HG03575 (cell line): Measurements from ENCODE around the gene NIPA2.

ENCODE experiments used
- ATAC-seq: cut with Tn5 transposase; IDR thresholded peaks from one replicate; pipeline ENCODE4 v1.9.1; 2021; ENCODE audit not compliant: unreplicated experiment, insufficient number of reproducible peaks, low FRiP score; ENCODE audit errors: extremely low read depth

The NIPA2 gene

DNA sequence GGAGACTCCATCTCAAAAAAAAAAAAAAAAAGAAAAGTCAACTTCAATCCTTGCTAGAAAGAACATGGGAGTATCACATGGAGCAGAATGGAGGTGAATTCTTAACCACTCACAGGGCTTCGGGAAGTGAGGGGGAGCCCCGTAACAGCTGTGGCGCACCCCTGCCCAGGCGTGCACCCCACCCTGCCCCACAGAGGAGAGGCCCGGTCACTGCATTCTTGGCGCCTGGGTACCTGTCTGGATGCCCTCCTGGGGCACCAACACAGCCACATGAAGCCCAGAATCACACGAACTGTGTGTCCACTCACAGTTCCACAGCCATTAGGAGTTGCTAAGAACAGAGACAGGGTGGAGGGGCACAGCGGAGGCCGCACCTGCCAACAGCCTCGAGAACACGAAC lies 51.8 kb downstream of the NIPA2 start:
- no peak for ATAC-seq

GRCh38 chr15:22891426-22892210 lies 53.2 kb downstream of the NIPA2 start:
- no peak for ATAC-seq

- ATAC-seq, result no peak
Observed at GRCh38 chr15:22892333-22892732, 53.9 kb downstream of the NIPA2 start.

- no peak for ATAC-seq
Observed at GRCh38 chr15:22893081-22893480, 54.6 kb downstream of the NIPA2 start.

GRCh38 chr15:22893881-22894280 lies 55.4 kb downstream of the NIPA2 start:
- no peak for ATAC-seq

GRCh38 chr15:22895465-22896190 lies 57.2 kb downstream of the NIPA2 start:
- ATAC-seq, result no peak

DNA sequence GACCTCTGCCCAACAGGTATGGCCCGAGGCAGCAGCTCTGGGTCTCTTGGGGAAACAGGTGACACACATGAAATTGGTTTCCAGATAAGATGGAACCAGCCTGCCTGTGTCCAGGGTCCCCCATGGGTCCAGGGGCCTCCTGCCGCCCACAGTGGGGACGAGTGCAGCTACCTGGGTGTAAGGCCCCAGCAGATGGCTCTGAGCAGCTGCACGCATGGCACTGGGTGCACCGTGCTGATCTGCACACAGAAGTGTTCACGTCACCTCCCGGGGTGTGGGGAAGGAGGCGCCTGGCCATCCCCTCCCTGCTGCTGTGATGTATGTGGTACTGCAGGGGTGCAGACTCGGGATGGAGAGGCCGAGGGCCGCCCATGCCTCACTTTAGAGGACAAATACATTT lies 63.6 kb downstream of the NIPA2 start:
- no peak for ATAC-seq

DNA sequence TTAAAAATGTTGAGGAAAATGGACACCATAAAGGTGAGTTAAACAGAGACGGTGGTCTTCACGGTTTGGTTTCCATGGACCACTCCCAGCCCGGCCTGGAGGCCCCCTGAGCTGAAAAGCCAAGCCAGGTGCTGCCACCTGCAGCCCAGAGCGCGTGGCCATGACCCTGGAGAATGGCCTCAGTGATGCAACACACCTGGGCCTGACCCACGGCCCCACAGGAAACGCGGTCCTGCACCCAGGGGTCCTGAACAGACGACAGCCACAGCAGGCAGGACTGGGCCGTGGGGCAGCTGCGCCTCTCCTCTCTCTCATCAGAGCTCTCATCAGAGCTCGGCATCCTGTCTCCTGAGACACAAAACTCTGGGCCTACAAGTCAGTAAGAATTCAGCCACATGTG lies 64.1 kb downstream of the NIPA2 start:
- no peak for ATAC-seq

- no peak for ATAC-seq
Observed at GRCh38 chr15:22902981-22903380, 64.5 kb downstream of the NIPA2 start.

DNA sequence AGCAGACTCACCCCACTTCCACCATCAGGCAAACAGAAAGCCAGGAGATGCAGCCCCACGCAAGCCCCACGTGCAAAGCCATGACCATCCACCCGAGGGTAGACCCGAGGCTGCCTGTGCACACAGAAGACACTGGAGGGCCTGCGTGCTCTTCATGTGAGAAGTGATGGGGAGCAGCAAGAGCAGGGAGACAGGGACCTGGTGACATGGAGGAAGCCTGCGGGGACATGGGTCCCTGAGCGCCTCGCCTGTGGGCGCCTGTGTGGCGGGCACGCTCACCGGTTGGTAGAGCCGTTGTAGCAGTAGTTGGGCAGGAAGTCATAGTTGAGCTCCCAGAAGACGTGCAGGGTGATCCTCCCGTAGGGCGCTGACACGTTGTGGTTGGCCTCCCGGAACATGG lies 65.0 kb downstream of the NIPA2 start:
- ATAC-seq, result no peak

DNA sequence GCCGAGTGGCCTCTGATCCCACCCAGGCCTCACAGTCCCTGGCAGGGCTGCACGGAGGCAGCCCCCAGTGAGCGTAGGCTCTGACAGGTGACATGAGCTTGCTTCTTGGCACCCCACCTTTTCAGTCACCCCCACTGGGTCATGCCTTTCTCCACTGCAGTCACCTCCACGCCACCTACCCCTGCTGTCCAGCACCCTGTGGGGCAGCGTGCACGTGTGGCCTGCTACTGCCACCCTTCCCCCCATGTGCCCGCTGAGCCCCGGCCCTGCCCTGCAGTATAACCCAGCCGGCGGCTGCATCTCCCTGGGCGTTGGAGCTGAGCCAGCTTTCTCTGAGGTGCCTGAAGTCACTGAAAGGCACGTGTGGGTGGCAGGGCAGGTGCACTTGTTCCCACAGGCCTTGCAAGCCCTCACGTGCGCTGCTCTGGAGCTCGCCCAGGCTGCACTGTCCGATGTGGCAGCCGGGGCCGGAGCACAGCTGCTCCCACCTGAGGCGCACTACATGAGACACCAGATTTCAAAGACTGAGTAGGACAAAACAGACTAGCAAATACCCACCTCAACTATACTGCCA lies 65.6 kb downstream of the NIPA2 start:
- no peak for ATAC-seq

GRCh38 chr15:22904736-22905135 lies 66.3 kb downstream of the NIPA2 start:
- no peak for ATAC-seq

DNA sequence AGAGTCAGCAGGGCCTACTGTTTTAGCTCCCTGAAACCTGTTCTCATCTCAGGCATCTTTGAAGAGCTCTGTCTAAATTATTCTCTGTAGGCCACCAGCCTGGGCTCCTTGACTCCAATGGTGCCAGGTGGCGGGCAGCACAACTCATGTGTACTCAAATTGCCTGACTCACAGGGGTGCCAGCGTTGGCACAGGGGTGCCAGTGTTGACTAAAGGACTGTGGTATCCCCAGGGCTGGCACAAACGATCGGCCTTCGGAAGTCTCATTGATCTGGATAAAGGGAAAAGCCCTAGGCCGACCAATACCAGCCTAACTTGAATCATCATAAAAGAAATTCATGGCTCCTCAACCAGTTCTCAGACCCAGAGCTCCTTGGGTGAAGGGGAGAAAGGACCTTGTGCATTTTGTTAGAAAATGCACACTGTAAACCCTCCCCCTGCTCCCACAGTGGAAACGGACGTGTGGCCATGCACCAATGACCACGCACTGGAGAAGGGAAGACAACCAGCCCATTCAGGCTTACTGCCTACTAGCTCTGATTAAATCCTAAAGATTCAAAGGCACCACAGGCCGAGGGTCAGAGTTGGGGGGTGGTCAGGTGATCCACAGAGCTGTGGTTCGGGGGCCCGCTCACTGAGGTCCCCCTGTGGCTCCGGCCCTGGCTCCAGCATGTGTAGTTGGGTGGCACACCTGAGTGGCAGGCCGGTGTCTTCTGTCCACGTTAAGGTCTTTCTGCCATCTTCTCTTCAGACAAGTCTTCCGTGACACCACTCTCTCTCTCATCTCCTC lies 68.9 kb downstream of the NIPA2 start:
- ATAC-seq, result no peak

DNA sequence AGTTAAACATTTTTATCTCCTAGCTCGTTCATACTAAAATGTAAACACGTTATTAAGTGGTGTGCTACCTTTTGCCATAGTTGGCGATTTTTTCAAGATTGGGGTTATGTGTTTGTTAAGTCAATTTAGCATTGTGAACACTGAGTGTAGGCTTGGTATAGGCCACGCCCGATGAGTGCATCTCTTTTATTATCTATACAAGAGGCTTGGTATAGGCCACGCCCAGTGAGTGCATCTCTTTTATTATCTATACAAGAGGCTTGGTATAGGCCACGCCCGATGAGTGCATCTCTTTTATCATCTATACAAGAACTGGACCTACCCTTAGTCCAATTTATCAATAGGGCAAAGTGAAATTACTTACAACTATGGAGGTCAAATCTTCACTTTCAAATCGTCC lies 70.4 kb downstream of the NIPA2 start:
- no peak for ATAC-seq

- ATAC-seq, result no peak
Observed at GRCh38 chr15:22911306-22911705, 72.8 kb downstream of the NIPA2 start.

DNA sequence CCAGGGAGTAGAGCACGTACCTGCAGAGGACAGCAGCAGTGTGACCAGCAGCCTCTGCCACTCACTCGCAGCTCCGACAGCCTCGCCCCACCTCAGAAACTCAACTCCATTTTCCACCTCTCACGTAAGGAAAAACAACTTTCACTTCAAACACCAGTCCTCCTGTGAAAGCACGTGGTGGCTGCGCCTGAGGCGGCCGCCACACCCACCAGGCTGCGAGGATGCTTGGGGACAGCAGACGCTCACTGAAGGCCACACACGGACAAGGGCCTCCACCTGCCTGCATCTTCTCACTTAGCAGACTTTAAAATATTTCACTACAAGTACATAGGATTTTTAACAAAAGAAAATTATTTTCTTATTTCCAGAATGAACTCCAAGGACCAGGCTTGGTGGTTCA lies 73.8 kb downstream of the NIPA2 start:
- ATAC-seq, result no peak

DNA sequence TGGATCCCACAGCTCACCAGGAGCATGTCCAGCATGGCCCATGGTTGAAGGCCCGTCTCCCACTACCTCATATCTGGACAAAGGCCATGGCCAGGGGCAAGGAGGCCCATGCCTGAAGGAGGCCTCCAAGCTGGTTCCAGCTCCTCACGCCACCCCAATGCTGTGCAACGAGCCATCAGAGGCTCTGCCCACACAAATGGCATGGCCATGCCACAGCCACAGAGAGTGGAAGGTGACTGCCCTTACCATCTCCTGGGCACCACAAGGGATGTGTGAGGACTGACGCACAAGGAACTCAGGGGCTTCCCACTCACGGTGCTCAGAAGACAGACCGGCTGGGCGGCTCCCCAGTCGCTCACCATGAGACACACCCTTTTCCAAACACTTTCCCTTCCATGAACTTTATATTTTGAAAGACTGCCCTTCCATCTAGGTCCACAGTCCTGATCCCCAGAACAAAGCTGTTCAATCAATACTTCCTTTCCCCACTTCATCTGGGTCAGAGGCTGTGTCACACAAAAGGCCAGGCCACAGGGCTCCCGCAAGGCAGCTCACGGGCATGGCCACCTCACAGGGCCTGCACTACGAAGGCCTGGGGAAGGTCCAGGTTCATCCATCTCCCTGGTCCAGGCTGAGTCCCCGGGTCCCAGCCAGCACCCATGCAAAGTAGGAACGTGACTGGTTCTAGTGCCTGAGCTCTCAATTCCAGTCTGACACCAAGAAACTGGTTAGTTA lies 75.3 kb downstream of the NIPA2 start:
- ATAC-seq, result no peak

- ATAC-seq, result no peak
Observed at GRCh38 chr15:22915866-22916515, 77.5 kb downstream of the NIPA2 start.
